Measurements from ENCODE around the gene COL6A2. TPM values are rescaled to one million over a fixed set of nuclear protein-coding genes. Genes with fewer than 3 reads are reported as not detected.

COL6A2 gene
- total RNA-seq, 1 donor from 2014 or later = 5.2 TPM

GRCh38 chr21:46068516-46069079, 29.3 kb upstream of the COL6A2 start:
- H3K4me1 ChIP-seq = peaks cover 16% of the 10 kb centered on the region
- H3K36me3 Mint-ChIP-seq = peaks cover 4% of the 10 kb centered on the region
- H3F3A ChIP-seq (ENCODE audit: low read depth) = peaks cover 3% of the 10 kb centered on the region
- H3K4me2 ChIP-seq = no peak overlapping the region
- H3K4me1 Mint-ChIP-seq = peaks cover 44% of the 10 kb centered on the region
- H3K36me3 ChIP-seq = no peaks in the 10 kb centered on the region
- no peaks in the 10 kb centered on the region for H4K20me1 ChIP-seq (ENCODE audit: low read depth)
- no peaks in the 10 kb centered on the region for H3K79me2 ChIP-seq (ENCODE audit: low read depth)
- DNase-seq (ENCODE audit: low spot score) = no peak
- H3K27ac ChIP-seq = no peak overlapping the region
- no peaks in the 10 kb centered on the region for H3K9me3 ChIP-seq (ENCODE audit: low read depth)
- no peak overlapping the region for H3K9ac ChIP-seq
- H3K27me3 Mint-ChIP-seq (ENCODE audit: insufficient read depth, low read depth) = peaks cover 24% of the 10 kb centered on the region
- H3K4me3 Mint-ChIP-seq = peak overlapping the region; percentile 57
- peak overlapping the region; percentile 47 for H3K27ac Mint-ChIP-seq
- no peak overlapping the region for H3K4me3 ChIP-seq
- no peaks in the 10 kb centered on the region for H3K27me3 ChIP-seq
- no peak overlapping the region for H2AFZ ChIP-seq (replicated peaks)
- TF ChIP-seq EZH2 (IDR thresholded peaks at IDR 0.05) = no peak
- no peak for TF ChIP-seq CTCF (IDR thresholded peaks at IDR 0.05)
- no peak for TF ChIP-seq EZH2phosphoT487 (IDR thresholded peaks at IDR 0.05)
- peaks cover 5% of the 10 kb centered on the region for H3K9me3 Mint-ChIP-seq

GRCh38 chr21:46069166-46069565, 28.7 kb upstream of the COL6A2 start:
- H3F3A ChIP-seq (ENCODE audit: low read depth) = peaks cover 3% of the 10 kb centered on the region
- H3K4me3 ChIP-seq = no peak overlapping the region
- Mint-ChIP-seq H3K9me3 (peaks cover 5% of the 10 kb centered on the region), H3K27me3 (ENCODE audit: insufficient read depth, low read depth) (peaks cover 24% of the 10 kb centered on the region), H3K36me3 (peaks cover 4% of the 10 kb centered on the region), H3K27ac (peak overlapping the region; percentile 63), H3K4me1 (peaks cover 44% of the 10 kb centered on the region), H3K4me3 (peak overlapping the region; percentile 72)
- H4K20me1 ChIP-seq (ENCODE audit: low read depth) = no peaks in the 10 kb centered on the region
- no peak overlapping the region for H2AFZ ChIP-seq (replicated peaks)
- no peak overlapping the region for H3K27ac ChIP-seq
- TF ChIP-seq EZH2 (IDR thresholded peaks at IDR 0.05) = no peak
- no peak for TF ChIP-seq EZH2phosphoT487 (IDR thresholded peaks at IDR 0.05)
- no peak for TF ChIP-seq CTCF (IDR thresholded peaks at IDR 0.05)
- H3K4me2 ChIP-seq = no peak overlapping the region
- H3K27me3 ChIP-seq = no peaks in the 10 kb centered on the region
- peaks cover 16% of the 10 kb centered on the region for H3K4me1 ChIP-seq
- H3K36me3 ChIP-seq = no peaks in the 10 kb centered on the region
- no peak for DNase-seq (ENCODE audit: low spot score)
- no peaks in the 10 kb centered on the region for H3K79me2 ChIP-seq (ENCODE audit: low read depth)
- no peaks in the 10 kb centered on the region for H3K9me3 ChIP-seq (ENCODE audit: low read depth)
- H3K9ac ChIP-seq = no peak overlapping the region

GRCh38 chr21:46069719-46070279, 28.1 kb upstream of the COL6A2 start:
- TF ChIP-seq EZH2 (IDR thresholded peaks at IDR 0.05) (no peak), EZH2phosphoT487 (IDR thresholded peaks at IDR 0.05) (no peak), CTCF (IDR thresholded peaks at IDR 0.05) (no peak)

More at GRCh38 chr21:46069719-46070279, 28.1 kb upstream of the COL6A2 start:
- Mint-ChIP-seq H3K27ac (peak overlapping the region; percentile 63), H3K4me1 (peaks cover 40% of the 10 kb centered on the region), H3K36me3 (peaks cover 4% of the 10 kb centered on the region), H3K4me3 (no peak overlapping the region), H3K27me3 (ENCODE audit: insufficient read depth, low read depth) (peaks cover 24% of the 10 kb centered on the region), H3K9me3 (peaks cover 5% of the 10 kb centered on the region)
- Histone ChIP-seq H4K20me1 (ENCODE audit: low read depth) (no peaks in the 10 kb centered on the region), H3K36me3 (no peaks in the 10 kb centered on the region), H3K4me3 (no peak overlapping the region), H3K27me3 (no peaks in the 10 kb centered on the region), H2AFZ (replicated peaks) (no peak overlapping the region), H3K4me2 (no peak overlapping the region), H3K9me3 (ENCODE audit: low read depth) (no peaks in the 10 kb centered on the region), H3K79me2 (ENCODE audit: low read depth) (no peaks in the 10 kb centered on the region), H3K4me1 (peaks cover 16% of the 10 kb centered on the region), H3K9ac (no peak overlapping the region), H3K27ac (no peak overlapping the region), H3F3A (ENCODE audit: low read depth) (peaks cover 3% of the 10 kb centered on the region)
- no peak for DNase-seq (ENCODE audit: low spot score)

All from neural progenitor cell (in vitro differentiated cells).